Right lobe of liver (tissue), 4 donors: ENCODE results near the gene PNPLA4.

Experiments
- POLR2A ChIP-seq: fragments of 450-650 bp; IDR thresholded peaks from one replicate; pipeline ENCODE4 v1.6.1; 2017; ENCODE audit warnings: antibody characterized with exemption, mild to moderate bottlenecking
- TF ChIP-seq, protein P1 (sequence below), 4 donors: fragments of 200-600 bp in 3 of 4; fragments of 450-650 bp in 1 of 4; IDR thresholded peaks; one replicate each; pipeline versions ENCODE4 v1.5.1 to v1.8.0; 2016 to 2022; ENCODE audit warnings: antibody characterized with exemption in 4 of 4, mild to moderate bottlenecking in 2 of 4
- donor health status: DM: no; HTN: no; CAD: no.
- donor health status: DM: no; HTN: no; CAD: no.
- donor health status: DM: no; HTN: yes; CAD: no.

DNA sequence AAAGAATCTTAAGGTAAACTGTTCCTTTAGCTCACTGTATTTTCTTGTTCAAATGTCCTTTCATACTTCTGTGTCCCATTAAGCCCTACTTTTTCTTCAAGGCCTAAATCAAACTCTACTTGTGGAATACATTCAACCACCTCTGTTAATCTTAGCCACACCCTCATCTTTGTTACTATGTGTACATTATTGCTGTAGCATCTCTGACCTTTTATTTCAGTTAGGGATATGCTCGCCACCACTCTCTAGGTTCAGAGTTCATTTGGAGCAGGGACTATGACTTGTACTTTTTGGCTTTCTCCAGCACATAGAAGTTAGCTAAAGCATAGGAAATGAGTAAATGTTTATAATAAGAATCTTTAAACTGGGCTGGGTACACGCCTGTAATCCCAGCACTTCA is 6.8 kb upstream of the PNPLA4 start:
- no peak for TF ChIP-seq POLR2A
- TF ChIP-seq, protein P1, sequence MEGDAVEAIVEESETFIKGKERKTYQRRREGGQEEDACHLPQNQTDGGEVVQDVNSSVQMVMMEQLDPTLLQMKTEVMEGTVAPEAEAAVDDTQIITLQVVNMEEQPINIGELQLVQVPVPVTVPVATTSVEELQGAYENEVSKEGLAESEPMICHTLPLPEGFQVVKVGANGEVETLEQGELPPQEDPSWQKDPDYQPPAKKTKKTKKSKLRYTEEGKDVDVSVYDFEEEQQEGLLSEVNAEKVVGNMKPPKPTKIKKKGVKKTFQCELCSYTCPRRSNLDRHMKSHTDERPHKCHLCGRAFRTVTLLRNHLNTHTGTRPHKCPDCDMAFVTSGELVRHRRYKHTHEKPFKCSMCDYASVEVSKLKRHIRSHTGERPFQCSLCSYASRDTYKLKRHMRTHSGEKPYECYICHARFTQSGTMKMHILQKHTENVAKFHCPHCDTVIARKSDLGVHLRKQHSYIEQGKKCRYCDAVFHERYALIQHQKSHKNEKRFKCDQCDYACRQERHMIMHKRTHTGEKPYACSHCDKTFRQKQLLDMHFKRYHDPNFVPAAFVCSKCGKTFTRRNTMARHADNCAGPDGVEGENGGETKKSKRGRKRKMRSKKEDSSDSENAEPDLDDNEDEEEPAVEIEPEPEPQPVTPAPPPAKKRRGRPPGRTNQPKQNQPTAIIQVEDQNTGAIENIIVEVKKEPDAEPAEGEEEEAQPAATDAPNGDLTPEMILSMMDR (IDR thresholded peaks at IDR 0.05), result no peak
